ENCODE results near the gene ATP5IF1.

ATP5IF1 gene

DNA sequence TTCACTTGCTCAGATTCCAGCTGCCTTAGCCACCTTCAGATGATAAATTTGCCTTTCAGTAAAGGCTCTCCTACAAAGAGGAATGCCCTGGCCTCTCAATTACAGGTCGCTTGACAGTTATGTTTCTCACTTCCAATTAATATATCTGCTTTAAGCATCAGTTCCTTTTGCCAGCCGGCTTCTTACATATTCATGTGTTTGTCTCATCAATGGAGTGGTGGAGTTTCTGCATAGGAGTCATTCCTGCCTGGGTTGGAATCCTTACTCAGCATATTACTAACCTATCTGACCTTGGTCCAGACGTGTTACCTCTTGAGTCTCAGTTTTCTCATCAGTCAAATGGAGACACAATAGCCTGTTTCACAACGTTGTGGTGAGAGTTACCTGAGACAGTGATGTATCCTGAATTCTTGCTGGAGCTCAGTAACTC lies 14.0 kb downstream of the ATP5IF1 start:
- H3K27ac ChIP-seq (ENCODE audit: low read length): no peak overlapping the region
- peaks cover 21% of the 10 kb centered on the region for H3K4me1 ChIP-seq (ENCODE audit: control insufficient read depth, insufficient read depth, low read length)
- no peak overlapping the region for H3K4me3 ChIP-seq (ENCODE audit: low read length in 2 of 2)
- no peaks in the 10 kb centered on the region for H3K36me3 ChIP-seq (ENCODE audit: control insufficient read depth in 2 of 2, insufficient read depth in 2 of 2, low read length in 2 of 2)
- no peak overlapping the region for H3K9ac ChIP-seq (ENCODE audit: low read length in 2 of 2)
- H3K27me3 ChIP-seq (ENCODE audit: control insufficient read depth in 1 of 2, insufficient read depth in 2 of 2, low read length in 2 of 2): no peaks in the 10 kb centered on the region
- H3K9me3 ChIP-seq (ENCODE audit: control insufficient read depth in 2 of 2, low read length in 2 of 2): no peaks in the 10 kb centered on the region

DNA sequence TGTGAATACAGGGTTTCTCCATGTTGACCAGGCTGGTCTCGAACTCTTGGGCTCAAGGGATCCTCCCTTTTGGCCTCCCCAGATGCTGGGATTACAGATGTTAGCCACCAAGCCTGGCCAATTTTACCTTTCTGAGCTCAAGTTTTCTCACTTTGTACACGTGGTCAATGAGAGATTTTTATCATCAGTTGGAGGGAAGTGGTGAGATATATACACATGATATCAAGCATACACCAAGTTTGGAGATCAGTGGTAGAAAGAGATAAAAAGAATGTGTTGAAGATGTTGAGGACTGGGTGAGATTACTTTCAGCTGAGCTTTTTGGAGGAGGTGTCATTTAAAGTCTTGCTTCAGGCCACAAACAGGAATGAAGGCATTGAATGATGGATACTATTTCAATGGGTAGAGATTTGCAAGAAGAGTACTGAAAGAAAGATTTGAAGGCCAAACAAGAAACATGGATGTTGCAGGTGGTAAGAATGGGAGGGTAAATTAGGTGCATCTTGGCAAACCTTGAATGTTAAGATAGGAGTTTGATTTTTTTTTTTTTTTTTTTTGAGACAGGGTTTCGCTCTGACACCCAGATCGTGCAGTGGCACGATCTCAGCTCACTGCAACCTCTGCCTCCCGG lies 20.4 kb downstream of the ATP5IF1 start:
- Histone ChIP-seq H3K9me3 (ENCODE audit: control insufficient read depth in 2 of 2, low read length in 2 of 2) (no peaks in the 10 kb centered on the region), H3K4me3 (ENCODE audit: low read length in 2 of 2) (no peak overlapping the region), H3K9ac (ENCODE audit: low read length in 2 of 2) (no peak overlapping the region), H3K36me3 (ENCODE audit: control insufficient read depth in 2 of 2, insufficient read depth in 2 of 2, low read length in 2 of 2) (no peaks in the 10 kb centered on the region), H3K4me1 (ENCODE audit: control insufficient read depth, insufficient read depth, low read length) (peaks cover 15% of the 10 kb centered on the region), H3K27me3 (ENCODE audit: control insufficient read depth in 1 of 2, insufficient read depth in 2 of 2, low read length in 2 of 2) (no peaks in the 10 kb centered on the region), H3K27ac (ENCODE audit: low read length) (no peak overlapping the region)

- Histone ChIP-seq H3K9me3 (ENCODE audit: control insufficient read depth in 2 of 2, low read length in 2 of 2) (no peaks in the 10 kb centered on the region), H3K4me1 (ENCODE audit: control insufficient read depth, insufficient read depth, low read length) (peaks cover 17% of the 10 kb centered on the region), H3K27me3 (ENCODE audit: control insufficient read depth in 1 of 2, insufficient read depth in 2 of 2, low read length in 2 of 2) (no peaks in the 10 kb centered on the region), H3K27ac (ENCODE audit: low read length) (no peak overlapping the region), H3K4me3 (ENCODE audit: low read length in 2 of 2) (no peak overlapping the region), H3K9ac (ENCODE audit: low read length in 2 of 2) (no peak overlapping the region), H3K36me3 (ENCODE audit: control insufficient read depth in 2 of 2, insufficient read depth in 2 of 2, low read length in 2 of 2) (no peaks in the 10 kb centered on the region)
Observed at GRCh38 chr1:28257736-28258135, 21.8 kb downstream of the ATP5IF1 start.

- Histone ChIP-seq H3K4me3 (ENCODE audit: low read length in 2 of 2) (peak overlapping the region; percentile 4 to 88), H3K9ac (ENCODE audit: low read length in 2 of 2) (no peak overlapping the region), H3K9me3 (ENCODE audit: control insufficient read depth in 2 of 2, low read length in 2 of 2) (no peaks in the 10 kb centered on the region), H3K27me3 (ENCODE audit: control insufficient read depth in 1 of 2, insufficient read depth in 2 of 2, low read length in 2 of 2) (no peaks in the 10 kb centered on the region), H3K4me1 (ENCODE audit: control insufficient read depth, insufficient read depth, low read length) (peaks cover 17% of the 10 kb centered on the region), H3K36me3 (ENCODE audit: control insufficient read depth in 2 of 2, insufficient read depth in 2 of 2, low read length in 2 of 2) (no peaks in the 10 kb centered on the region), H3K27ac (ENCODE audit: low read length) (peak overlapping the region; percentile 85)
Observed at GRCh38 chr1:28258628-28259251, 22.8 kb downstream of the ATP5IF1 start.

DNA sequence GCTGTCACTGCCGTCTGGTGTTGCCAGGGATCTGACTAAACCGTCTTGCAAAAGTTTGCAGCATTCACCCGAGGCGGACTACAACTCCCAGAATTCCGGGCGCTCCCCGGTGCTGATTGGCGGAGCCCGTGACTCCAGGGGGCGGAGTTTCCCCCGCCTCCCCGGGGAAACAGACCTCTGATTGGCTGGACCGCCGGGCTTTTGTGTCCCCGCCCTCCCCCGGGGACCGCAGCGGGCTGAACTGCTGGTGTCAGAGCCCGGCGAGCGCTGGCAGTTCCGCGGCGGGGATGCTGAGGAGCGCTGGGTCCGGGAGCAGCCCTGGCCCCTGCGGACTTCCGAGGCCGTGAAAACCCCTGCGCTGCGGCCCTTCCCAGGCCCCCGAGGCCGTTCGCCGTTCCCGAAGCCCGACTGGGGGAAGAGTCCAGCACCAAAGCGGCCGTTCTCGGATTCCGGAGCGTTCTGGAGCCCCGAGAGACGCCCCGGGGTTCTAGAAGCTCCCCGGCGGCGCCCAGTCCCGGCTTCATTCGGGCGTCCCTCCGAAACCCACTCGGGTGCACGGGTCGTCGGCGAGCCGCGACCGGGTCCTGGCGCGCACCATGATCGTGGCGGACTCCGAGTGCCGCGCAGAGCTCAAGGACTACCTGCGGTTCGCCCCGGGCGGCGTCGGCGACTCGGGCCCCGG lies 23.5 kb downstream of the ATP5IF1 start, which contains the start of gene SESN2:
Gene SESN2 (plus strand): TSS at position 267 of the 682 bp plus-strand sequence. CDS start 330 bp downstream, at position 597.
- Histone ChIP-seq H3K4me1 (ENCODE audit: control insufficient read depth, insufficient read depth, low read length) (peaks cover 17% of the 10 kb centered on the region), H3K9ac (ENCODE audit: low read length in 2 of 2) (peak within 1 kb of the TSS; percentile 74), H3K27me3 (ENCODE audit: control insufficient read depth in 1 of 2, insufficient read depth in 2 of 2, low read length in 2 of 2) (no peaks in the 10 kb centered on the region), H3K4me3 (ENCODE audit: low read length in 2 of 2) (peak within 1 kb of the TSS; percentile 80 to 88), H3K9me3 (ENCODE audit: control insufficient read depth in 2 of 2, low read length in 2 of 2) (no peaks in the 10 kb centered on the region), H3K36me3 (ENCODE audit: control insufficient read depth in 2 of 2, insufficient read depth in 2 of 2, low read length in 2 of 2) (no peaks in the 10 kb centered on the region), H3K27ac (ENCODE audit: low read length) (peak within 1 kb of the TSS; percentile 85)

GRCh38 chr1:28259934-28260802 lies 24.2 kb downstream of the ATP5IF1 start:
- H3K4me3 ChIP-seq (ENCODE audit: low read length in 2 of 2): peak overlapping the region; percentile 80 to 88
- H3K27ac ChIP-seq (ENCODE audit: low read length): peak overlapping the region; percentile 85
- peaks cover 17% of the 10 kb centered on the region for H3K4me1 ChIP-seq (ENCODE audit: control insufficient read depth, insufficient read depth, low read length)
- H3K9me3 ChIP-seq (ENCODE audit: control insufficient read depth in 2 of 2, low read length in 2 of 2): no peaks in the 10 kb centered on the region
- H3K36me3 ChIP-seq (ENCODE audit: control insufficient read depth in 2 of 2, insufficient read depth in 2 of 2, low read length in 2 of 2): no peaks in the 10 kb centered on the region
- peak overlapping the region; percentile 74 for H3K9ac ChIP-seq (ENCODE audit: low read length in 2 of 2)
- H3K27me3 ChIP-seq (ENCODE audit: control insufficient read depth in 1 of 2, insufficient read depth in 2 of 2, low read length in 2 of 2): no peaks in the 10 kb centered on the region

GRCh38 chr1:28260803-28261174 lies 24.9 kb downstream of the ATP5IF1 start:
- Histone ChIP-seq H3K27me3 (ENCODE audit: control insufficient read depth in 1 of 2, insufficient read depth in 2 of 2, low read length in 2 of 2) (no peaks in the 10 kb centered on the region), H3K9me3 (ENCODE audit: control insufficient read depth in 2 of 2, low read length in 2 of 2) (no peaks in the 10 kb centered on the region), H3K36me3 (ENCODE audit: control insufficient read depth in 2 of 2, insufficient read depth in 2 of 2, low read length in 2 of 2) (no peaks in the 10 kb centered on the region), H3K4me1 (ENCODE audit: control insufficient read depth, insufficient read depth, low read length) (peaks cover 17% of the 10 kb centered on the region), H3K9ac (ENCODE audit: low read length in 2 of 2) (peak overlapping the region; percentile 66 to 74), H3K27ac (ENCODE audit: low read length) (no peak overlapping the region), H3K4me3 (ENCODE audit: low read length in 2 of 2) (peak overlapping the region; percentile 80 to 88)

GRCh38 chr1:28264897-28265296 lies 29.0 kb downstream of the ATP5IF1 start:
- Histone ChIP-seq H3K4me3 (ENCODE audit: low read length in 2 of 2) (no peak overlapping the region), H3K27me3 (ENCODE audit: control insufficient read depth in 1 of 2, insufficient read depth in 2 of 2, low read length in 2 of 2) (no peaks in the 10 kb centered on the region), H3K9ac (ENCODE audit: low read length in 2 of 2) (no peak overlapping the region), H3K9me3 (ENCODE audit: control insufficient read depth in 2 of 2, low read length in 2 of 2) (no peaks in the 10 kb centered on the region), H3K4me1 (ENCODE audit: control insufficient read depth, insufficient read depth, low read length) (peaks cover 15% of the 10 kb centered on the region), H3K27ac (ENCODE audit: low read length) (no peak overlapping the region), H3K36me3 (ENCODE audit: control insufficient read depth in 2 of 2, insufficient read depth in 2 of 2, low read length in 2 of 2) (no peaks in the 10 kb centered on the region)

DNA sequence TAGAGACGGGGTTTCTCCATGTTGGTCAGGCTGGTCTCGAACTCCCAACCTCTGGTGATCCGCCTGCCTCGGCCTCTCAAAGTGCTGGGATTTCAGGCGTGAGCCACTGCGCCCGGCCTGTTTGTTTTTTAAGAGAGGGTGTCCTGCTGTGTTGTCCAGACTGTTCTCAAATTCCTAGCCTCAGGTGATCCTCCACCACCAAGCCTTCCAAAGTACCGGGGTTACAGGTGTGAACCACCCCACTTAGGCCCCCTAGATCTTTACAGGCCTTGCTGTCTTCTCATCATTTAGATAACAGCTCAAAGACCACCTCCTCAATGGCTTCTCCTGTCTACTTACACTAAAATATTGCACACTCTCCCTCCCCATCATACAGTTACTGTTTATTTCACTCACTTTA lies 29.7 kb downstream of the ATP5IF1 start:
- H3K27me3 ChIP-seq (ENCODE audit: control insufficient read depth in 1 of 2, insufficient read depth in 2 of 2, low read length in 2 of 2): no peaks in the 10 kb centered on the region
- H3K4me1 ChIP-seq (ENCODE audit: control insufficient read depth, insufficient read depth, low read length): peaks cover 15% of the 10 kb centered on the region
- H3K9ac ChIP-seq (ENCODE audit: low read length in 2 of 2): no peak overlapping the region
- H3K4me3 ChIP-seq (ENCODE audit: low read length in 2 of 2): no peak overlapping the region
- no peaks in the 10 kb centered on the region for H3K9me3 ChIP-seq (ENCODE audit: control insufficient read depth in 2 of 2, low read length in 2 of 2)
- H3K27ac ChIP-seq (ENCODE audit: low read length): no peak overlapping the region
- no peaks in the 10 kb centered on the region for H3K36me3 ChIP-seq (ENCODE audit: control insufficient read depth in 2 of 2, insufficient read depth in 2 of 2, low read length in 2 of 2)

GRCh38 chr1:28266920-28267322 lies 31.0 kb downstream of the ATP5IF1 start:
- Histone ChIP-seq H3K27me3 (ENCODE audit: control insufficient read depth in 1 of 2, insufficient read depth in 2 of 2, low read length in 2 of 2) (no peaks in the 10 kb centered on the region), H3K36me3 (ENCODE audit: control insufficient read depth in 2 of 2, insufficient read depth in 2 of 2, low read length in 2 of 2) (peaks cover 3 to 4% of the 10 kb centered on the region in 2 donors), H3K9ac (ENCODE audit: low read length in 2 of 2) (no peak overlapping the region), H3K27ac (ENCODE audit: low read length) (no peak overlapping the region), H3K9me3 (ENCODE audit: control insufficient read depth in 2 of 2, low read length in 2 of 2) (no peaks in the 10 kb centered on the region), H3K4me1 (ENCODE audit: control insufficient read depth, insufficient read depth, low read length) (peaks cover 5% of the 10 kb centered on the region), H3K4me3 (ENCODE audit: low read length in 2 of 2) (no peak overlapping the region)
